Thyroid gland (tissue), 4 donors: ENCODE data around the gene MCTS1.

Experiments used
- POLR2A ChIP-seq, 2 donors: fragments of 450-650 bp; IDR thresholded peaks; one replicate each; pipeline ENCODE4 v1.6.1; 2017; ENCODE audit warnings: antibody characterized with exemption in 2 of 2, mild to moderate bottlenecking in 2 of 2, moderate library complexity in 1 of 2
- TF ChIP-seq, protein P1 (sequence below), 6 experiments: fragments of 200-600 bp in 3 of 6; fragments of 450-650 bp in 3 of 6; sonication (generic) in 3 of 6; IDR thresholded peaks; one replicate each; pipeline ENCODE4 v1.5.1; 2016 to 2019; ENCODE audit warnings: antibody characterized with exemption in 6 of 6, mild to moderate bottlenecking in 2 of 6, inconsistent platforms in 1 of 6, moderate library complexity in 1 of 6

GRCh38 chrX:120562569-120562926, 41.4 kb upstream of the MCTS1 start:
- TF ChIP-seq, protein P1, sequence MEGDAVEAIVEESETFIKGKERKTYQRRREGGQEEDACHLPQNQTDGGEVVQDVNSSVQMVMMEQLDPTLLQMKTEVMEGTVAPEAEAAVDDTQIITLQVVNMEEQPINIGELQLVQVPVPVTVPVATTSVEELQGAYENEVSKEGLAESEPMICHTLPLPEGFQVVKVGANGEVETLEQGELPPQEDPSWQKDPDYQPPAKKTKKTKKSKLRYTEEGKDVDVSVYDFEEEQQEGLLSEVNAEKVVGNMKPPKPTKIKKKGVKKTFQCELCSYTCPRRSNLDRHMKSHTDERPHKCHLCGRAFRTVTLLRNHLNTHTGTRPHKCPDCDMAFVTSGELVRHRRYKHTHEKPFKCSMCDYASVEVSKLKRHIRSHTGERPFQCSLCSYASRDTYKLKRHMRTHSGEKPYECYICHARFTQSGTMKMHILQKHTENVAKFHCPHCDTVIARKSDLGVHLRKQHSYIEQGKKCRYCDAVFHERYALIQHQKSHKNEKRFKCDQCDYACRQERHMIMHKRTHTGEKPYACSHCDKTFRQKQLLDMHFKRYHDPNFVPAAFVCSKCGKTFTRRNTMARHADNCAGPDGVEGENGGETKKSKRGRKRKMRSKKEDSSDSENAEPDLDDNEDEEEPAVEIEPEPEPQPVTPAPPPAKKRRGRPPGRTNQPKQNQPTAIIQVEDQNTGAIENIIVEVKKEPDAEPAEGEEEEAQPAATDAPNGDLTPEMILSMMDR (IDR thresholded peaks at IDR 0.05) = no peak
- no peak for TF ChIP-seq POLR2A (IDR thresholded peaks at IDR 0.05)
